GM12874 (cell line): ENCODE measurements around the gene DMGDH.
A peak's percentile ranks its signal among the peaks of the same experiment; 100 is the strongest.

Source experiments
- CTCF ChIP-seq: IDR thresholded peaks from 2 replicates; pipeline ENCODE4 v1.5.1; 2011; ENCODE audit warnings: low read depth, mild to moderate bottlenecking, control low read depth, low read length, moderate library complexity; ENCODE audit not compliant: insufficient read depth

Gene DMGDH

GRCh38 chr5:78971998-78972397, 97.5 kb downstream of the DMGDH start:
- TF ChIP-seq CTCF: no peak

- no peak for TF ChIP-seq CTCF
Observed at GRCh38 chr5:78968781-78969180, 100.7 kb downstream of the DMGDH start.

- peak; percentile 20; the same call in 1 of the 2 replicates for TF ChIP-seq CTCF
Observed at GRCh38 chr5:78964889-78965288, 104.6 kb downstream of the DMGDH start.

GRCh38 chr5:78961743-78962142, 107.7 kb downstream of the DMGDH start:
- no peak for TF ChIP-seq CTCF

GRCh38 chr5:78959767-78960166, 109.7 kb downstream of the DMGDH start:
- no peak for TF ChIP-seq CTCF

GRCh38 chr5:78958672-78959445, 110.6 kb downstream of the DMGDH start:
- TF ChIP-seq CTCF: no peak

- TF ChIP-seq CTCF: no peak
Observed at GRCh38 chr5:78956901-78957300, 112.6 kb downstream of the DMGDH start.
